H1 (cell line): ENCODE measurements around the gene GOLGA7B. TPM values are rescaled to one million over a fixed set of nuclear protein-coding genes. Genes with fewer than 3 reads are reported as not detected.
A peak's percentile ranks its signal among the peaks of the same experiment; 100 is the strongest.

ENCODE experiments used
- CTCF ChIA-PET: fragments of 300-600 bp; sonication (Branson Sonifier 250); formaldehyde crosslinking; loops from one replicate; lab custom pipeline; 2021; ENCODE audit not compliant: partially characterized antibody; lab: Charles Lee
- POLR2A ChIA-PET: fragments of 300-600 bp; sonication (Branson Sonifier 250); formaldehyde crosslinking; loops from one replicate; lab custom pipeline; 2021; ENCODE audit warnings: inconsistent platforms; ENCODE audit not compliant: partially characterized antibody; lab: Charles Lee
- DNase-seq, 2 experiments: peaks; one replicate each; pipeline versions ENCODE4 v3.0.0 to v3.0.0-alpha.2; 2010 to 2022; ENCODE audit warnings: low spot score in 2 of 2, low read depth in 1 of 2, mixed read lengths in 1 of 2
- FAIRE-seq: peaks from 2 replicates; lab custom pipeline; 2011; peaks lifted over from hg19 to GRCh38; lab: Jason Lieb, UNC
- H2AFZ ChIP-seq: 2 replicates; pipeline ENCODE4 v1.8.1; 2012; ENCODE audit warnings: low read length, inconsistent platforms
- H2AK5ac ChIP-seq: 2 replicates; pipeline ENCODE4 v1.6.1; 2013; ENCODE audit warnings: low read depth, low read length
- H2BK120ac ChIP-seq: replicated peaks from 2 replicates; pipeline ENCODE3; 2013; ENCODE audit warnings: low read depth, low read length, inconsistent platforms
- H2BK12ac ChIP-seq: 2 replicates; pipeline ENCODE4 v1.6.1; 2013; ENCODE audit warnings: low read depth, low read length
- H2BK15ac ChIP-seq: 2 replicates; pipeline ENCODE4 v1.6.1; 2013; ENCODE audit warnings: low read length
- H2BK20ac ChIP-seq: 2 replicates; pipeline ENCODE4 v1.6.1; 2013; ENCODE audit warnings: low read length
- H2BK5ac ChIP-seq: 2 replicates; pipeline ENCODE4 v1.6.1; 2013; ENCODE audit warnings: low read depth, low read length
- H3K14ac ChIP-seq: 2 replicates; pipeline ENCODE4 v1.6.1; 2013; ENCODE audit warnings: inconsistent platforms; ENCODE audit not compliant: insufficient read length
- H3K18ac ChIP-seq: 2 replicates; pipeline ENCODE4 v1.6.1; 2013; ENCODE audit warnings: low read length; ENCODE audit errors: extremely low read depth
- H3K23ac ChIP-seq: 2 replicates; pipeline ENCODE4 v1.6.1; 2013; ENCODE audit warnings: inconsistent platforms; ENCODE audit not compliant: insufficient read length
- H3K23me2 ChIP-seq: 2 replicates; pipeline ENCODE4 v1.6.1; 2013; ENCODE audit warnings: low read depth, low read length
- H3K27ac ChIP-seq: 2 replicates; pipeline ENCODE4 v1.6.1; 2011; ENCODE audit warnings: low read depth, low read length, inconsistent platforms
- H3K27me3 ChIP-seq, 4 experiments: replicated peaks in 1 of 4; 1 replicate in 1 of 4; 2 replicates in 3 of 4; pipeline versions ENCODE4 v1.6.1 to v1.8.1; 2011 to 2013; ENCODE audit warnings: low read length in 3 of 4, mild to moderate bottlenecking in 3 of 4, inconsistent platforms in 2 of 4, mixed read lengths in 2 of 4, moderate library complexity in 1 of 4; ENCODE audit not compliant: control insufficient read depth in 3 of 4, insufficient read depth in 3 of 4; ENCODE audit errors: extremely low read depth in 1 of 4
- H3K36me3 ChIP-seq, 4 experiments: 2 replicates each; pipeline versions ENCODE4 v1.6.1 to v1.8.1; 2011 to 2013; ENCODE audit warnings: mild to moderate bottlenecking in 4 of 4, low read length in 3 of 4, moderate library complexity in 2 of 4, control low read depth in 1 of 4, inconsistent platforms in 1 of 4; ENCODE audit not compliant: insufficient read depth in 4 of 4, control insufficient read depth in 2 of 4
- H3K4ac ChIP-seq: replicated peaks from 2 replicates; pipeline ENCODE3; 2013; ENCODE audit warnings: low read length, low read depth, mixed read lengths, inconsistent platforms; ENCODE audit not compliant: insufficient read length
- H3K4me1 ChIP-seq, 4 experiments: replicated peaks in 1 of 4; 1 replicate in 1 of 4; 2 replicates in 3 of 4; pipeline versions ENCODE4 v1.6.1 to v1.8.1; 2011 to 2013; ENCODE audit warnings: low read length in 3 of 4, inconsistent platforms in 2 of 4, mixed read lengths in 1 of 4; ENCODE audit not compliant: insufficient read depth in 4 of 4, control insufficient read depth in 3 of 4
- H3K4me2 ChIP-seq, 2 experiments: 2 replicates each; pipeline versions ENCODE4 v1.6.1 to v1.8.1; 2011 to 2013; ENCODE audit warnings: low read depth in 2 of 2, low read length in 2 of 2, control low read depth in 1 of 2, inconsistent platforms in 1 of 2, mild to moderate bottlenecking in 1 of 2; ENCODE audit not compliant: insufficient read depth in 1 of 2
- H3K4me3 ChIP-seq, 4 experiments: fragments of 200-600, 300-600 bp in 1 of 4; sonication (generic), shearing (Covaris generic), sonication (Bioruptor Twin) in 1 of 4; 2 replicates each; pipeline versions ENCODE4 v1.5.1 to v1.8.1; 2011 to 2016; ENCODE audit warnings: low read length in 4 of 4, low read depth in 3 of 4, control low read depth in 2 of 4, inconsistent platforms in 2 of 4, mild to moderate bottlenecking in 2 of 4, mixed read lengths in 1 of 4, moderate library complexity in 1 of 4; ENCODE audit not compliant: insufficient read depth in 2 of 4; ENCODE audit errors: extremely low read depth in 1 of 4
- H3K56ac ChIP-seq: replicated peaks from 2 replicates; pipeline ENCODE3; 2013; ENCODE audit warnings: low read depth, mild to moderate bottlenecking, mixed read lengths, low read length, inconsistent platforms; ENCODE audit not compliant: insufficient read length
- H3K79me1 ChIP-seq: 2 replicates; pipeline ENCODE4 v1.6.1; 2013; ENCODE audit warnings: low read depth, low read length, control low read depth
- H3K79me2 ChIP-seq, 2 experiments: 2 replicates each; pipeline versions ENCODE4 v1.6.1 to v1.8.1; 2012 to 2013; ENCODE audit warnings: low read length in 2 of 2, mild to moderate bottlenecking in 2 of 2, inconsistent platforms in 1 of 2; ENCODE audit not compliant: insufficient read depth in 2 of 2, control insufficient read depth in 1 of 2
- H3K9ac ChIP-seq, 4 experiments: replicated peaks in 1 of 4; 1 replicate in 1 of 4; 2 replicates in 3 of 4; pipeline versions ENCODE4 v1.6.1 to v1.8.1; 2011 to 2013; ENCODE audit warnings: low read depth in 3 of 4, low read length in 3 of 4, control low read depth in 2 of 4, mild to moderate bottlenecking in 2 of 4, moderate library complexity in 2 of 4, inconsistent platforms in 1 of 4; ENCODE audit errors: extremely low read depth in 1 of 4
- H3K9me3 ChIP-seq, 2 experiments: 2 replicates each; pipeline versions ENCODE4 v1.6.1 to v1.8.1; 2012 to 2013; ENCODE audit warnings: mild to moderate bottlenecking in 2 of 2, moderate library complexity in 2 of 2, control low read depth in 1 of 2, inconsistent platforms in 1 of 2, low read depth in 1 of 2, low read length in 1 of 2, mixed read lengths in 1 of 2; ENCODE audit not compliant: insufficient read depth in 2 of 2
- H4K20me1 ChIP-seq, 2 experiments: replicated peaks in 1 of 2; 2 replicates each; pipeline versions ENCODE3 to v1.8.1; 2011 to 2013; ENCODE audit warnings: inconsistent platforms in 2 of 2, low read length in 2 of 2, mild to moderate bottlenecking in 1 of 2; ENCODE audit not compliant: insufficient read depth in 2 of 2, control insufficient read depth in 1 of 2
- H4K5ac ChIP-seq: 2 replicates; pipeline ENCODE4 v1.6.1; 2013; ENCODE audit warnings: low read length, low read depth, mixed read lengths, inconsistent platforms; ENCODE audit not compliant: insufficient read length
- H4K8ac ChIP-seq: 2 replicates; pipeline ENCODE4 v1.8.0; 2013; ENCODE audit warnings: mild to moderate bottlenecking, moderate library complexity, low read length, inconsistent platforms; ENCODE audit not compliant: insufficient read depth; ENCODE audit errors: extremely low read depth
- H4K91ac ChIP-seq: replicated peaks from 2 replicates; pipeline ENCODE3; 2013; ENCODE audit warnings: low read length, mixed read lengths, inconsistent platforms; ENCODE audit not compliant: insufficient read length
- CBX5 ChIP-seq: fragments of 300-800, 300-1000 bp; sonication (generic); IDR thresholded peaks from 2 replicates; pipeline ENCODE4 v1.7.1; 2016; ENCODE audit warnings: antibody characterized with exemption, low read length, low read depth
- CEBPB ChIP-seq: IDR thresholded peaks from 2 replicates; pipeline ENCODE4 v1.6.1; 2012; ENCODE audit warnings: low read depth, low read length
- MAFK ChIP-seq: IDR thresholded peaks from 2 replicates; pipeline ENCODE4 v1.6.1; 2012; ENCODE audit warnings: low read depth, mild to moderate bottlenecking, improper control_type of control experiment, low read length
- POLR2A ChIP-seq, 2 experiments: IDR thresholded peaks; 1 replicate in 1 of 2; 2 replicates in 1 of 2; pipeline ENCODE4 v1.6.1; 2011; ENCODE audit warnings: low read depth in 2 of 2, low read length in 2 of 2, mild to moderate bottlenecking in 2 of 2; ENCODE audit errors: control extremely low read depth in 1 of 2
- POLR2AphosphoS5 ChIP-seq: IDR thresholded peaks from 2 replicates; pipeline ENCODE4 v1.6.1; 2011; ENCODE audit warnings: low read depth, low read length
- RAD21 ChIP-seq, 2 experiments: IDR thresholded peaks in 1 of 2; conservative IDR thresholded peaks in 1 of 2; 2 replicates each; pipeline ENCODE4 v1.6.1; 2011; ENCODE audit warnings: low read depth in 2 of 2, low read length in 2 of 2, improper control_type of control experiment in 1 of 2, inconsistent platforms in 1 of 2, mild to moderate bottlenecking in 1 of 2, moderate library complexity in 1 of 2
- RNF2 ChIP-seq: fragments of 200-900, 300-1000 bp; sonication (generic); IDR thresholded peaks from 2 replicates; pipeline ENCODE4 v1.7.1; 2016; ENCODE audit warnings: borderline replicate concordance, low read depth, mild to moderate bottlenecking, antibody characterized with exemption, low read length; ENCODE audit not compliant: poor library complexity, severe bottlenecking; ENCODE audit errors: missing control alignments
- SP4 ChIP-seq: IDR thresholded peaks from 2 replicates; pipeline ENCODE4 v1.6.1; 2012; ENCODE audit warnings: low read length, inconsistent platforms
- YY1 ChIP-seq: IDR thresholded peaks from 2 replicates; pipeline ENCODE4 v1.6.1; 2011; ENCODE audit warnings: low read depth, mild to moderate bottlenecking, low read length
- WGBS, 2 experiments: shearing (Covaris generic) in 1 of 2; methylation state at CpG; one replicate each; pipeline versions ENCODE4 v1.1.6 to v1.1.7; 2013 to 2015; ENCODE audit warnings: low lambda C conversion rate in 2 of 2, mixed read lengths in 2 of 2, inconsistent platforms in 1 of 2, low coverage in 1 of 2, missing lambda C conversion rate in 1 of 2; ENCODE audit not compliant: insufficient replicate concordance in 2 of 2, insufficient coverage in 1 of 2, insufficient read length in 1 of 2; ENCODE audit errors: extremely low coverage in 1 of 2, missing lambda C conversion rate in 1 of 2; 5-methylcytosine and 5-hydroxymethylcytosine counted together
- polyA plus RNA-seq, 7 experiments: library from polyadenylated mRNA; depleted of rRNA in 3 of 7; stranded (reverse) in 5 of 7; unstranded in 2 of 7; fragments of >200 nt in 5 of 7; fragments of 200-250 nt in 2 of 7; gene quantifications; 1 replicate in 5 of 7; 2 replicates in 1 of 7; 4 replicates in 1 of 7; pipeline versions ENCODE4 v1.2.1 to v1.2.3, GENCODE V29; 2011 to 2013; ENCODE audit warnings: missing spikeins in 2 of 7, mixed read lengths in 2 of 7
- total RNA-seq: library from RNA; stranded (reverse); fragmentation: NEBNext Ultra II Directional; extraction: Animal tissue kit (Norgen Biotek cat#: 25700); gene quantifications from 2 replicates; pipeline ENCODE4 v1.2.1, GENCODE V29; 2021
- TF ChIP-seq, protein P1 (sequence below): IDR thresholded peaks from 2 replicates; pipeline ENCODE4 v1.6.1; 2012; ENCODE audit warnings: inconsistent platforms

GOLGA7B gene
- total and polyA plus RNA-seq, 2 of the 8 experiments (the other 6 are each of a cell fraction or from before 2014, with no cell fraction given), result 0.04 to 0.14 TPM

DNA sequence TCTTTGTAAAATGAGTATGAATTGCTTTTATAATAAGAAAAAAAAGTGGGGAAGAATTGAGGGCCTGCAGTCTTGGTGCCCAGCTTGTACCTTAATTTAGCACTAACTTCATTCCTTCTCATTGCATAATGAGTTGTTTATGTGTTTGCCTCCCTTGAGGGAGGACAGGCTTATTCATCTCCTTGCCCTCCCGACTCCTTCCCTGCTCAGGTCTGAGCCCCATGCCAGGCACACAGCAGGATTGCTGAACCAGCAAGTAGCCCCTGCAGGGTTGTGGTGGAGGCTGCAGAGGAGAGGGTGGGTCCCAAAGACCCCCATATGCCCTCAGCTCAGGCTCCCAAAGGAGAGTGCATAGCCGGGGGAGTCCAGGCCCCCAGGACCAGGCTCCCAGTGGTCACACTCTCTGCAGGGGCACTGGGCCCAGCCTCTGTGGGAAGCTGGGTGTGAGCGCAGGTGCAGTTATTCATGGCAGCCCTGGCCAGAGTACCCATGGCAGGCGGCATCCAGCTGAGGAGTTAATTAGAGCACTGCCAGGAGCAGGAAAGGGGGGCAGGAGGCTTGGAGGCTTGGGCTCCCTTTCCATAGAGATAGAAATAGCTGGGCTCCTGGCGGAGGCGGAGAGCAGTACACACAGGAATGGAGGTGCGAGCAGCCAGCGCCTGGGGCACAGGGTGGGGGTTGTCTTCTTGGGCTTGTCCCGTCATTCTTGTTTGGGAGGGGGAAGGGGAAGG lies 28.2 kb upstream of the GOLGA7B start:
- Histone ChIP-seq H3K36me3 (no peaks in the 10 kb centered on the region), H3K9me3 (no peaks in the 10 kb centered on the region), H2AFZ (no peak overlapping the region), H3K79me1 (no peaks in the 10 kb centered on the region), H3K23ac (no peak overlapping the region), H2BK5ac (no peak overlapping the region), H3K79me2 (no peaks in the 10 kb centered on the region), H2BK15ac (peak overlapping the region; percentile 53; the same call in 1 of the 2 replicates), H4K8ac (peak overlapping the region; percentile 53; the same call in 1 of the 2 replicates), H3K23me2 (no peaks in the 10 kb centered on the region), H3K56ac (no peak overlapping the region), H4K20me1 (no peaks in the 10 kb centered on the region), H3K4me3 (no peak overlapping the region), H3K9ac (no peak overlapping the region), H4K91ac (no peak overlapping the region), H4K5ac (no peak overlapping the region), H3K18ac (no peak overlapping the region), H3K14ac (no peak overlapping the region), H3K4ac (no peak overlapping the region), H2AK5ac (no peak overlapping the region), H3K4me2 (peak overlapping the region in 1 of 2 experiments; percentile 14; a peak in 2 of 4 replicates), H2BK12ac (no peak overlapping the region), H2BK120ac (no peak overlapping the region), H3K27me3 (no peaks in the 10 kb centered on the region), H3K4me1 (peaks cover 0 to 11% (median 4%) of the 10 kb centered on the region in 4 experiments; a peak in 4 of 7 replicates), H3K27ac (no peak overlapping the region), H2BK20ac (no peak overlapping the region)
- ChIA-PET CTCF (interaction anchor here (0.6 to 2.0 kb wide), 6 partner anchors 9 to 1968 kb away, joined by 3 to 6 read pairs (median 4); no protein-coding TSS in a partner anchor), POLR2A (no interaction called here)
- no peak for FAIRE-seq
- DNase-seq, result no peak
- 74% methylated on average over 9 of the region's 9 CpGs; no CpG with 5 or more reads in 1 of the 2 experiments for WGBS, 2 experiments
- TF ChIP-seq YY1 (no peak), RAD21 (IDR thresholded peaks at IDR 0.05 in 1 of 2, conservative IDR thresholded peaks at IDR 0.05 in 1 of 2; ENCODE audit: low read depth in 2 of 2, low read length in 2 of 2) (0 out of 4 replicates have a peak, but pooled peaks of 1 of the 2 experiments have one; percentile 2), CEBPB (no peak), RNF2 (no peak), CBX5 (no peak), MAFK (no peak), SP4 (no peak), POLR2AphosphoS5 (no peak), POLR2A (IDR thresholded peaks at IDR 0.05; ENCODE audit: control extremely low read depth in 1 of 2, low read depth in 2 of 2, low read length in 2 of 2) (no peak)
- TF ChIP-seq, protein P1, sequence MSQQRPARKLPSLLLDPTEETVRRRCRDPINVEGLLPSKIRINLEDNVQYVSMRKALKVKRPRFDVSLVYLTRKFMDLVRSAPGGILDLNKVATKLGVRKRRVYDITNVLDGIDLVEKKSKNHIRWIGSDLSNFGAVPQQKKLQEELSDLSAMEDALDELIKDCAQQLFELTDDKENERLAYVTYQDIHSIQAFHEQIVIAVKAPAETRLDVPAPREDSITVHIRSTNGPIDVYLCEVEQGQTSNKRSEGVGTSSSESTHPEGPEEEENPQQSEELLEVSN, result no peak
